Stromal cell of bone marrow (primary cell): ENCODE data around the gene ITPRIPL2.

ENCODE experiments used
- DNase-seq: peaks from one replicate; pipeline ENCODE4 v3.0.0-alpha.2; 2012; ENCODE audit warnings: low read depth

ITPRIPL2 gene

DNA sequence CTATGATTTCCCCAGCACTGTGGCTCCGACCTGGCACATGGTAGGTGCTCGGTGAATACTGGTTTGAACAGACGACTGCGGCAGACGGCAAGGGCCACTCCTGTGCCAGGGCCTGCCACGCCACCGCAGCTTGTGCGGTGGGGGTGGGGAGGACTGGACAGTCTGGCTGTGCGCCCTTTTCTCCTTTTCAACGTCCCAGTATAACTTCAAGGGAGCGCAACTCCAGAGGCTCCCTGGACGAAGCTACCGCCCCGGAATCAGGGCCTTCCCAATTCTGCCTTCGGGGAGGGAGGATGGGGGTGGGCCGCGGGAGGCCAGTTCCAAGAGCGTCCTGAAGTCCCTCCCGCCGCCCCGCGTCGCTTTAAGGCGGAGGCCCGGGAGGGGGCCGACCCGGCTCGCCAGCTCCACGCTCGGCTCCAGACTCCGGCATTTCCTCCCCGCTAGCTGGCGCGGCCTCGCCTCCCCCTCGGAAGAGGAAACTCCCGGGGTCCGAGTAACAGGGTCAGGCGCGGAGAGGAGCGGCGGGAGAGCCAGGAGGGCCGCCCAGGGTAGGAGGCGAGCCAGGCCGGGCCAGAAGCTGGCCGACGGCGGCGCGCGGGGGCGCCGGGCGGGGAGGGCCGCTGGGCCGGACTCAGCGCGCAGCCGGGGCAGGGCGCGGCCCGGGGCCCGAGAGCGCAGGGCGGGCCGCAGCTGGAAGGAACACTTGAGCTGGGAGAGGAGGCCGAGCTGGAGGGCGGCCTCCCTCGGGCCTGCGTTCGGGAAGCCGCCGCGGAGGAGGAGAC is at the start of gene ITPRIPL2:
ITPRIPL2 (plus strand) TSS at position 388 of the 782 bp plus-strand sequence. CDS start 498 bp downstream, outside the sequence.
- peak; percentile 85 for DNase-seq

- DNase-seq: no peak
These were observed 46.8 kb upstream of the ITPRIPL2 start for GRCh38 chr16:19066988-19067348.

- DNase-seq: peak; percentile 100
These were observed 46.2 kb upstream of the ITPRIPL2 start, which contains the start of gene COQ7 for GRCh38 chr16:19067349-19068236. Gene COQ7 (plus strand): TSS chr16:19067614. CDS start chr16:19067665, 51 bp downstream.

DNA sequence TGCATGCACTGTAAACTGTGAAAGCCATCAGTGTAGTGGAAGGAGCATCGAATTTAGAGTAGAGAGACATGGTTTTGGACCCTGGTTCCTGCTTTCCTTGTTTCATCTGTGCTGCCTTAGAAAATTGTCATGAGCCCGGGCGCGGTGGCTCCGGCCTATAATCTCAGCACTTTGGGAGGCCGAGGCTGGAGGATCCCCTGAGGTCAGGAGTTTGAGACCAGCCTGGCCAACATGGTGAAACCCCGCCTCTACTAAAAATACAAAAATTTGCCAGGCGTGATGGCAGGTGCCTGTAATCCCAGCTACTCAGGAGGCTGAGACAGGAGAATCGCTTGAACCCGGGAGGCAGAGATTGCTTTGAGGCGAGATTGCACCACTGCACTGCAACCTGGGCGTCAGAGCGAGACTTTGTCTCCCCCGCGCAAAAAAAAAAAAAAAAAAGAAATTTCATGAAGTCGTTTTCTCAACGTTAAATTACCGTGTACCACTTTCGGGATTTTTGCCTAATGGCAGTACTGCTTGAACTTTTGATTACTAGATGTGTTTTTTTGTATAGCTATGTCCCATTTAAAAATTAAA is 45.4 kb upstream of the ITPRIPL2 start:
- DNase-seq: no peak

- peak; percentile 26 for DNase-seq
These were observed 41.7 kb upstream of the ITPRIPL2 start for GRCh38 chr16:19071811-19072777.

DNA sequence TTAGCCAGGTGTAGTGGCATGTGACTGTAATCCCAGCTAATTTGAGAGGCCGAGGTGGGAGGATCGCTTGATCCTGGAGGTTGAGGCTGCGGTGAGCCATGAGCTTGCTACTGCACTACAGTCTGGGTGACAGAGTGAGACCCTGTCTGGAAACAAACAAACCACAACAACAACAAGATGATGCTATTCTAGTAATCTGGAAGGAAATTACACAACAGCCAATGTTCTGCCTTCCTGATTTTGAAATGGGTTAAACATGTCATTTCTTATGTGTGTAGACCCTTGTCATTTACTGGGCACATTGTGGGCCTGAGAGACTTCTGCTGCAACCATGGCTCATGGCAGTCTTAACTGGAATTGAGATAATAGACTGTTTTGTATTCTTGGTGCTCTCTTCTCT is 40.4 kb upstream of the ITPRIPL2 start:
- DNase-seq: no peak

GRCh38 chr16:19073863-19074262 is 39.9 kb upstream of the ITPRIPL2 start:
- no peak for DNase-seq

- DNase-seq: no peak
These were observed 38.3 kb upstream of the ITPRIPL2 start for GRCh38 chr16:19075511-19075910.

DNA sequence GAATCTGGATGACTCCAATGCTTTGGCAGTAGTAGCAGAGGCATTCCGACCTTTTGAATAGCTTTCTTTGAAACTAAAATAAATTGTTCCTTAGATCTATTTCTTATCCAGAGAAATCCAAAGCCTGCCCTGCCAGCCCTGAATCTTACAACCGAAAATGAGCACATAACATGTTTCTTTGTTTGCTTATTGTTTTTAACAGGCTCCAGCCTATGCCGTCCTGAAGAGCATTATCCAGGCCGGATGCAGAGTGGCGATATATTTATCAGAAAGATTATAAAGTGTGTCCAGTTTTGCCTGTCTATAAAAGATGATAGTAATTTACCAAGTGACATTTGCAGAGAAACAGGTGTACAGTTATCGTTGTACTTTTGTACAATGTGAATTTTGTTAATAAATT is 35.9 kb upstream of the ITPRIPL2 start:
- no peak for DNase-seq

GRCh38 chr16:19083670-19084069 is 30.1 kb upstream of the ITPRIPL2 start:
- DNase-seq: no peak

- DNase-seq: no peak
These were observed 29.6 kb upstream of the ITPRIPL2 start for GRCh38 chr16:19084139-19084538.

DNA sequence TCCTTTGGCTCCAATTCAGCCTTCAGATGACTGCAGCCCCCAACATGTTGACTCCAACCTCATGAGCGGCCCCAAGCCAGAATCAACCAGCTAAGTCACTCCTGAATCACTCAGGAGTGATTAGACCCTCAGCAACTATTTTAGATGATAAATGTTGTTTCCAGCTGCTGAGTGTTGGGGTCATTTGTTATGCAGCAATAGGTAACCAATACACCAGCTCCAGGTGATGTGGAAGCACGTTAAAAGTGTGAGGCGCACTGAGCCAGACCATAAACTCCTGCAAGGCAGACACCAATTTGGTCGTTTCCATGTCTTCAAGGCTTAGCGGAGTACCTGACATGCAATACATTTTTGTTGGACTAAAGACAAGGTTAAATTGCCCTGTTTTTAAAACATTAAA is 28.9 kb upstream of the ITPRIPL2 start:
- no peak for DNase-seq

- no peak for DNase-seq
These were observed 28.0 kb upstream of the ITPRIPL2 start for GRCh38 chr16:19085679-19086200.

- peak; percentile 70 for DNase-seq
These were observed 27.2 kb upstream of the ITPRIPL2 start for GRCh38 chr16:19086322-19087199.

DNA sequence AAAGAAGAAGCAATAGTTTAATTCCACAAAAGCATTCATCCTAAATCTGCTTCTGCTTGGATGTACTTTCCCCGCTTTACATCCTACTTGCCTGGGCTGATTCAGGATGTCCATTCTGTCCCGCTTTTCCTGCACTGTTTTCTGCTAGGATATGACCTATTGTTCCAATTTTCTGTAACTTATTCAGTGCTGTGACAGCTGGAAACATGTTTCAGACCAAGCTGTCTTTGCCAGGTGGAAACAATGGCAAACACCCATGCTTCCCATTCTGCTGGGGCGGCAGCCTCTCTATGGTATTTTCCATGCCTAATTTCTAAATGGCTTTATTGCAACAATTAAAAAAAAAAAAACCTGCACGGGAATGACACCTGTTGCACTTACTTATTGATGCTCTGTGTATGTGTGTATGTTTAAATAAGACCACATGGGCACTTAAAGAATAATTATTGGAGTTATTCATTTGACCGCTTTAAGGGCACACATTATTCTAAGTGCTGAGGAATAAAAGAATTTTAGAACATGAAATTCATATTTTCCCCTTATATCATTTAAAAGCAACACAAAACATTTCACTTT is 25.3 kb upstream of the ITPRIPL2 start:
- no peak for DNase-seq

DNA sequence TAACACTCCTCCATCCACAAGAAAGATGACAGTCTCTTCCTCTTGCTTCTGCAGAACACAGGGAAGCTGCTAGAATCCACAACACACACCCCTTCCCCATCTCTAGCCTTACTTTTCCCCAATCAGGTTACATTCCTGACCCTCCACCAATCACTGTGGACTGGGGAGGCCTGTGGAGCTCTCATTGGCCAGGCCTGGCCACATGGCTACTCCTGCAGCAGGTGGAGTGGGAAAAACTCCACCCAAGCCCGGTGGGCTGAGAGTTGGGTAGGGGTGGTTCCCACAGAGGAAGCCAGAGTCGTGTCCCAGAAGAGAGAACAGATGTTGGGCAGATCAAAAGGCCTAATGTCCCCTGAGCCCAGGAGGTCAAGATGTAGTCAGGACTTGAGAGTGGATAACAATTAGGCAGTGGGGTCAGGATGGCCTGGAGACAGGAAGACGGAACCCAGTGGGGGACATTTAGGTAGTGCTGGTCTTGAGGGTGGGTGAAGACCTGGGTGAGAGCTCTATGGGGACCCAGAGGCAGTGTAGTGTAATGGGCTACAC is 24.3 kb upstream of the ITPRIPL2 start:
- no peak for DNase-seq

DNA sequence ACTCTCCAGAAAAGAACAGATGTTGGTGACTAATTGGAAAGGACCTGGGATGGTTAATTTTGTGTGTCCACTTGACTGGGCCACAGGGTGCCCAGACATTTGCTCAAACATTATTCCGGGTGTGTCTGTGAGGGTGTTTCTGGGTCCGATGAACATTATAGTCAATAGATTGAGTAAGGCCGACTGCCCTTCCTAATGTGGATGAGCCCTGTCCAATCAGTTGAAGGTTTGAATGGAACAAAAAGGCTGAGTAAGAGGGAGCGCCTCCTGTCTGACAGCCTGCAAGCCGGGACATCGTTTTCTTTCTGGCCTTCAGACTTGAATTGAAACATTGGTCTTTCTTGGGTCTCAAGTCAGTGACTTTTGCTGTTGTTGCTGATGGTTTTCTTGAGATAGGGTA is 22.8 kb upstream of the ITPRIPL2 start:
- no peak for DNase-seq

GRCh38 chr16:19092653-19093410 is 20.9 kb upstream of the ITPRIPL2 start:
- no peak for DNase-seq
